22Rv1 (cell line): Measurements from ENCODE around the gene ASB16.

Experiments
- H3K27ac ChIP-seq: fragments of 450-650 bp; 2 replicates; pipeline ENCODE4 v1.5.1; 2017
- CTCF ChIP-seq: fragments of 450-650 bp; IDR thresholded peaks from 2 replicates; pipeline ENCODE4 v1.5.1; 2017; ENCODE audit warnings: mild to moderate bottlenecking
- ZFX ChIP-seq: fragments of 450-650 bp; IDR thresholded peaks from 2 replicates; pipeline ENCODE4 v1.6.1; 2017; ENCODE audit warnings: antibody characterized with exemption, borderline replicate concordance

ASB16 gene

GRCh38 chr17:44159519-44160210 lies 10.8 kb upstream of the ASB16 start:
- TF ChIP-seq CTCF (no peak), ZFX (no peak)

GRCh38 chr17:44164476-44164875 lies 6.0 kb upstream of the ASB16 start:
- no peak overlapping the region for H3K27ac ChIP-seq
- TF ChIP-seq ZFX (no peak), CTCF (no peak)

More at GRCh38 chr17:44159519-44160210, 10.8 kb upstream of the ASB16 start:
- no peak overlapping the region for H3K27ac ChIP-seq

GRCh38 chr17:44167181-44167861 lies 3.2 kb upstream of the ASB16 start:
- no peak overlapping the region for H3K27ac ChIP-seq
- no peak for TF ChIP-seq CTCF
- no peak for TF ChIP-seq ZFX

GRCh38 chr17:44170135-44170498 lies 387 bp upstream of the ASB16 start:
- TF ChIP-seq CTCF (no peak), ZFX (no peak)
- peak overlapping the region; percentile 91 for H3K27ac ChIP-seq

- TF ChIP-seq ZFX (no peak), CTCF (no peak)
- peak overlapping the region; percentile 91 for H3K27ac ChIP-seq
Observed at GRCh38 chr17:44171931-44172455, 1.5 kb downstream of the ASB16 start.

- TF ChIP-seq CTCF (no peak), ZFX (no peak)
Observed at GRCh38 chr17:44174427-44174826, 3.9 kb downstream of the ASB16 start.

GRCh38 chr17:44176257-44176656 lies 5.8 kb downstream of the ASB16 start:
- TF ChIP-seq CTCF = no peak
- H3K27ac ChIP-seq = no peak overlapping the region

More at GRCh38 chr17:44174427-44174826, 3.9 kb downstream of the ASB16 start:
- H3K27ac ChIP-seq = no peak overlapping the region
